Measurements from ENCODE around the gene NUDT16L1.

The NUDT16L1 gene

DNA sequence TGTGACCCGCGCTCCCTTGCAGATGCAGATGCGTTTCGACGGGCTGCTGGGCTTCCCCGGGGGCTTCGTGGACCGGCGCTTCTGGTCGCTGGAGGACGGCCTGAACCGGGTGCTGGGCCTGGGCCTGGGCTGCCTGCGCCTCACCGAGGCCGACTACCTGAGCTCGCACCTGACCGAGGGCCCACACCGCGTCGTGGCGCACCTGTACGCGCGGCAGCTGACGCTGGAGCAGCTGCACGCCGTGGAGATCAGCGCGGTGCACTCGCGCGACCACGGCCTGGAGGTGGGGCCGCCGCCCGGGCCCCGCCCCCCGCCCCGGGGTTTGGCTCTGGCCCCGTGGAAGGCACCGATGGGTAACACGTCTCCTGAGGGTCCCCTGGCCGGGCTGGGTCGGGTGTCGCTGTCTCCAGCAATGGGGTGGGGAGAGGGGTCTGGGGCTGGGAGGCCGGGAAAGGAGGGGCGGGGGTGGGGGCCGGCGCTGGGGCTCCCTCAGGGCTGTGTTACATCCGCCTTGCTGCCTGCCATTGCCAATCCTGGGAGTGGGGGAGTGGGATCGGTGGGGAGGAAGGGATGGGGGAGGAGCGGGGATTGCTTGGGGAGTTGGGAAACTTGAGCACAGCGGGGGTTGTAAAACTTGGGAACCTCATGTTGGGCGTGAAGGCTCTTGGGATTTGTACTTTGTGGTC, 737 bp downstream of the NUDT16L1 start:
- peak; percentile 6 to 30 (median 17) for DNase-seq (ENCODE audit: low read depth in 3 of 3, low spot score in 1 of 3)

DNA sequence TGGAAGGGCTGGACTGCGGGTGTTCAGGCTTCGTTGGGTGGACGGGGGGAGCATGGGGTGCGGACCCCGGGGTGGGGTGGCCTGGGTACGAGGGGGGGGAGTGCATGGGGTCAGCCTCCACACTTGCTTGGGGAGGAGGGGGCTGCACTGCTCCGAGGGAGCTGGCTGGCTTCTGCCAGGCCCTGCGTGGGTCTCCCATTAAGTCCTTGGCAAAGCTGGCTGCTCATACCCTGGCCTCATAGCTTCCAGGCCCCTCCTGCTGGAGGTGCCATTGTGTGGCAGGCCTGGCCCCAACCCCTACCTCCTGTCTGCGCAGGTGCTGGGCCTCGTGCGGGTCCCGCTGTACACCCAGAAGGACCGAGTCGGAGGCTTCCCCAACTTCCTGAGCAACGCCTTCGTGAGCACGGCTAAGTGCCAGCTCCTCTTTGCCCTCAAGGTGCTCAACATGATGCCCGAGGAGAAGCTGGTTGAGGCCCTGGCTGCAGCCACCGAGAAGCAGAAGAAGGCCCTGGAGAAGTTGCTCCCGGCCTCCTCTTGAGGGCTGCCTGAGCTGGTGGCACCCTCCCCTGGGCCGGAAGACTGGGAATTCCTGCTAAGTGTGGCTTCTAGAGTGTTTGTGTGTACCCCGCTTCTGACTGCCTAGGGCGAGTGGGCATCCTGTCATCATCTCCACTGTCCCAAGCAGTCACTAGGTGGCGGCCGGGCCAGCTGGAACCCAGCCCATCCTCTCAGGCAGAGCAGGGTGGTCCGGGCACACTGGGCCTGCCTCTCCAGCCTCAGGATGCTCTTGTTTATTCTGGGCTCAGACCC, 1.5 kb downstream of the NUDT16L1 start:
- DNase-seq (ENCODE audit: low read depth in 3 of 3, low spot score in 1 of 3) = no peak

DNA sequence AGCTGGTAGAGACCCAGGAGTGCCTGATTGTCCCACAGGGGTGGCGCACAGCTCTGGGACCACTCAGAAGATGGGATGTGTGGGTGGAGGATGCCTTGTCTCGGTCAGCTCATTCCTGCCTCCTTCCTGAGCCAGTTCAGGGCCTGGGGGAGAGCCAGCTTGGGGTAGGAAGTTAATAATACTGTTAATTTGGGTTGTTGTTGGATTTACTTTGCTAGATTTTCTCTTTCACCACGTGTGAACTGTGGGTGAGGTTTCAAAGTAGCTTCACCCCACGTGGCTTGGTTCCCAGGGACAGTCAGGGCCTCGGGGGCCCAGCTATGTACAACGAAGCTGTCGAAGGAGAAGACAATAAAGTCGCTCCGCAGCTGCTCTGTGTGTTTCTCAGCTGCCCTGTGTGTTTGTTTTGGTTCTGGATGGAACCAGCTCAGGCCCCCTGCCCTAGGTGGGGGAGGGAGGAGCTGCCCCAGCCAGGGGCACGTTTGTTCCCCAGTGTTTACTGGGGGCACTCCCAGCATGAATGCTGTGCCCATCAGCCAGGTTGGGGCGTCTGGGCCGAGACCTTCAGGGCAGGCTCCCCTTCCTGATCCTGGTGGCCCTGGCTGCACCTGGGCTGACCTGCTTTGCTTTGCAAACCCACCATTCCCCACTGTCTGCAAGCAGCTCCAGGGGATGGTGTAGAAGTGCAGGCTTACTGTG, 2.3 kb downstream of the NUDT16L1 start:
- DNase-seq (ENCODE audit: low read depth in 3 of 3, low spot score in 1 of 3) = no peak

- no peak for DNase-seq (ENCODE audit: low read depth in 3 of 3, low spot score in 1 of 3)
Measured at GRCh38 chr16:4696172-4696904, 3.0 kb downstream of the NUDT16L1 start.

DNA sequence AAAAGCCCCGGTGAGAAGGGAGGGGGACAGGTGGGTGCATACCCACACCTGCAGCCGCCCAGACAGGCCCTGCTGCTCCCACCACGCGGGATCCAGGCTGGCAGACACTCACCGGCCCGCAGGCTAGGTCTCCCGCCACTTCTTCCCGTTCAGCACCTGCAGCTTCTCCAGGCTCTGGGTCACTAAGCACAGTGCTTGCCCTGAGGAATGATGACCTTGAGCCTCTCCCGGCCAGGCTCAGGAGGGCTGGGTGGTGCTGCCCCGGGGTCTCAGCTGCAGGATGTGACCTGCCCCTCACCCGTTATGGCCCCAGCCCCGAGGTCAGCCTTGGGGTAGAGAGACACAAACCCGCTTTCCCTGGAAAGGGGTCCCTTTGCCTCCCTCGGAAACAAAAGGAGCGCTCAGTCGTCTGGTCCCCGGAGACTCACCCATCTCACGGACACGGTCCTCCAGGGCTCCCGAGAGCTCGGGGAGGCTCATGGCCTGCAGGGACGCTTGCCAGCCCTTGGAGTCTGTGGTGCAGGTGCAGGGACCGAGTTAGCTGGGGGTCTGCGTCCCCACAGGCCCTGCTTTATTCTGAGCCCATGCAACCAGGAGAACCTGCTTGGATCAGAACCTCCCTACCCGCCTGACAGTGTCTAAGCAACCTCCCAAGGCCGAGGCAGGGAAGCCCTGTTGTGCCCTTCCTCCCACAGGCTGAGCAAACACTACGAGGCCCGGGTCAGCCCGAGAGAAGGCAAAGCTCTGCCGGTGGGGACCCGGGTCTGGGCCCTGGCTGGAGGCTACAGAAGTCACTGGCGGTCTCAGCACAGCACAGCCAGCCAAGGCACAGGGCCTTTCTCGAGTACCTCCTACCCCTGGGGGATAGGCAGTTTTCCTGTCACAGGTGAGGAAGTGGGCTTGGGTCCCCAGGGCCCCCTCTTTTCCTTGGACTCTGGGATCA, 3.8 kb downstream of the NUDT16L1 start:
- DNase-seq (ENCODE audit: low read depth in 3 of 3, low spot score in 1 of 3) = no peak

- no peak for DNase-seq (ENCODE audit: low read depth in 3 of 3, low spot score in 1 of 3)
Measured at GRCh38 chr16:4697848-4698291, 4.5 kb downstream of the NUDT16L1 start.

DNA sequence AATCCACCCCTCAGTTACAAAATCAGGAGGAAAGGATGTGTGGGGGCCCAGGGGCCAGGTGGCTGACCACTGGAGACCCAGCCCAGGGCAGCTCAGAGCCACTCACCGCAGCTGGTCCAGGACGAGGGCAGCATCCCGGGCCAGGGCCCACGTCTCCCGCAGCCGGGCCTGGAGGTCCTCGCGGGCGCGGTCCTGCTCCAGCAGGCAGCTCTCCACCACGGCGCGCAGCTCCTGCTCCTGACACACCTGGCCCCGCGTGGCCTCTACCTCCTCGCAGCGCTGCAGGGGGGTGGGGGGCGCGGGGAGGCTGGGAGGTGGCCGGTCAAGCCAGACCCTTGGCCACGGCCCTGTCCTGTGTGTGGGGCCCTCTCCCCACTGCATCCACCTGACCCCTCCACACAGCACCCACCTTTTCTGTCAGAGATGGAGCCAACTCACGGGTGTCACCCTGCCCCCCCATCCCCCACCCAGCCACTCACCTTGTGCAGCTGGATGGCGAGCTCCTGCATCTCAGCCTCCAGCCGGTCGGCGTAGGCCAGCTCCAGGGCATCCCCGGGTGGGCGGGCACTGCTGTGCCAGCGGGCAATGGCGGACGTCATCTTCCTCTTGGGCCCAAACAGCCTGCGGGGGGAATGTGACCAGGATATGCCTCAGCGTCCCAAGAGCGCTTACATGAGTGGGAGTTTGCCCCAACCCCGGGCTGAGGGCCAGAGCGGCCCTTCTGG, 5.1 kb downstream of the NUDT16L1 start:
- DNase-seq (ENCODE audit: low read depth in 3 of 3, low spot score in 1 of 3) = no peak

GRCh38 chr16:4699046-4699556, 5.7 kb downstream of the NUDT16L1 start:
- DNase-seq (ENCODE audit: low read depth in 3 of 3, low spot score in 1 of 3) = no peak

DNA sequence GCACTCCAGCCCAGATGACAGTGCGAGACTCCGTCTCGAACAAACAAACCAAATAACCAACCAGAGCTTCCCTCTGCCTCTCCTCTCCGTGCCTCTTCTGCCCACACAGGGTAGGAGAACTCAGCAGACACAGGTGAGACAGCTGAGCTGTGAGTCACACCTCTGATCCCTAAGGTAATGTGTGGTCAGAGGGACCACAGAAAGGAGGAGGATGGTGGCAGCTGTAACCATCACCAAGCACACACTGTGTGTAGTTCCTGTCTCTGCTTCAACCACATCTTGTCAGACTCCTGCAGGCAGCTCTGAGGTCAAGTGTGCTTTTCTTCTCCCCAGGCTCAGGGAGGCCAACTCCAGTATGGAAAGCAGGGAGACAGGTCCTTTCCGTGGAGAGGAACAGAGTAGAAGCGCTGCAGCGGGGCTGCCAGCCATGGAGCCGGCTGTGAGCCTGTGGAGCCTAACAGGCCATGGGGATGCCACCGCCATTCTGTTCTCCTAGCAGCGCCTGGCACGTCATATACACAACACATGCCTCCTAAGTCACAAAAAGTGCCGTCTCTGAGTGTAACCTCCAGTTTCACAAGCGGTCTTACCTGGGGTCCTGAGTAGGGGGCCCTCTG, 7.1 kb downstream of the NUDT16L1 start:
- DNase-seq (ENCODE audit: low read depth in 3 of 3, low spot score in 1 of 3) = no peak

DNA sequence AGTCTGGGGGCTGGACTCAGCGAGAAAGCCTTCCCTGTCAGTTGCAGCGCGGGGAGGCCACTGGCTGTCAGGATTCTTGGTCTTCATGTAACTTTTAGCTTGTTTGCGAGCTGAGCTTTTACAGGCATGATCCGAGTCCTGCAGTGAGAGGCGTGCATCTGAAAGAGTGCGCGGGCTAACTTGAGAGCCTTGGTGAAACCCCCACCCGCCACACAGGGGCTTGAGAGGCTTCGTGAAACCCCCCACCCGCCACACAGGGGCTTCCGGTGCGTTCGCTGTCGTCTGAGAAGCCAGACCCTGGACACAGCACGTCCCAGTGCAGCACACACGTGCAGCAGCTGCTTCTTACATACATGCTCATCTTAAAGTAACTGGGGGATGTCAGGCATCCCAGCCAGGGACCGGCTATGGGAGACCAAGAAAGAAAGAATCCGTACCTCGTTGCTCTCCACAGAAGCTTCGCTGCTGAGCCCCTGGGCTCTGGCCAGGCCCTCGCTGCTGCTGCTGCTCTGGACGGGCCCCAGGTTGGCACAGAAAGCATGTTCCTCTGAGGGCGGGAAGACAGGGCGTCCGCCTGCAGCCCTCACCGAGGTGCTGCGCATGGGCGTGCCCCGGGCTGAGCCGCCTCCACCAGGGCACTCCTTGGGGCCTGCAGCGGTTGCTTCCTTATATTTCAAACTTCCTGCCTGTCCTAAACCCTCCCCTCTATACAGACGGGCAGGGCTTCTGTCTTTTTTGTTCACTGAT, 7.8 kb downstream of the NUDT16L1 start:
- DNase-seq (ENCODE audit: low read depth in 3 of 3, low spot score in 1 of 3) = no peak

DNA sequence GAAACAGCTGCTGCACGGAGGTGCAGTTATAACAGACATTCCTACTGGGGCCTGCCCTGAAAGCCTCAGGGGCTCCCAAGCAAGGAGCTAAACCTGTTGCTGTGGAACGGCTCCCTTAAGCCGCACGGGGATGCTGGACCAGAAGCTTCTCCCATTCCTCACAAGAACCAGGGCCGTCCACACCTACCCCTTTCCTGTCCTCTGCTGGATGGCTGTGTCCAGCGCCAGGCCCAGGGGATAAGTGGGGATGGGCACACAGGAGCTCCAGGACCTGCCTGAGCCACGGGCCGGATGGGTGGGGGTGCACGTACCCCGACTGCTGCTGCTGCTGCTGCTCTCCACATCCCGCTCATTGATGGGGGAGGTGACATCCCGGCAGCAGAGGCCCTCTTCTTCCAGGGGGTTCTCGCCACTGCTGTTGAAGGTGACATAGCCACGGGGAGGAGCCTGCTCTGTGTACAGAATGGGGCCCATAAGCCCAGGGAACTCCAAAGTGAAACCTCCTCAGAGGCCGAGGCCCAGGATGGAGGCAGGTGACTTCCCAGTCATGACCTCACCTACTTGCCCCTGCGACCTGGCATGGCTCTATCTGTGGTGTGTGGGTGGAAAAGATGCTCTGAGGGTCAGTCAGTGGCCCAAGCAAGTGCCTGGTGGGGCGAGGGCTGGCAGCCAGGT, 8.6 kb downstream of the NUDT16L1 start:
- DNase-seq (ENCODE audit: low read depth in 3 of 3, low spot score in 1 of 3) = no peak

- DNase-seq (ENCODE audit: low read depth in 3 of 3, low spot score in 1 of 3) = no peak
Measured at GRCh38 chr16:4702466-4702808, 9.1 kb downstream of the NUDT16L1 start.

DNA sequence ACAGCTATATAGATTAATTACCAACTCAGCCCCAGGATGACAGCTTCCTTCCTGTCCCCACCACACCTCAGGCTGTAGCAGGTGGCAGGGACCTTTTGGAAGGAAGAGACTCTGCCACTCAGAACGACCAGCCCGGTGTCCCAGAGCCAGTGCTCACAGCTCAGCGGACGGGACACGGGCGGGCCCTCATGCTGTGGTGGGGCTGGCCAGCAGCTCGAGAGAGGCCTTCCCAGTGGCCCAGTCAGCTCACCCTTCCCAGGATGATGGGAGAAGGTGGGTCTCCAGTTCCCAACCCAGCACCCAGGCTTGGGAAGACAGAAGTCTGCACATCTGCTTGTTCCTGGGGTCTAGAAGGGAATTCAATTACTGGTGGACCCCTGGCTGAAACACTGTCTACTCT, 10.5 kb downstream of the NUDT16L1 start:
- no peak for DNase-seq (ENCODE audit: low read depth in 3 of 3, low spot score in 1 of 3)

DNA sequence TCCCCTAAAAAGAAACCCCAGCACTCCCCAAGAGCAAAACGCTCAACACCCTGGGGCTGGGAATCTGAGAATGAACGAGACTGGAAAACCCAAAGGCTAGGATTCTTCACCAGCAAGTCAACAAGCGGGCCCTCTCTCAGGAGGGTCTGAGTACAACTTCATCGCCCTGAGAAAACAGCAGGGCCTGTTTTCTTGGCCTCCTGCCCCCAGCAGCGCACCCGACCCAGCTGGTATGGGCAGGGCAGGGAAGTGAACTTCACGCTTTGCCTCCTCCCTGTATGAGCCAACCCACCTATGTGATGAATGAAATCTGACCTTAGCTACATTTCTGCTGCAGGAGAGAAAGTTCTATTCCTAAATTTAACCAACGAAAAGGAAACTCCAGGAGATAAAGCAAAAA, 11.1 kb downstream of the NUDT16L1 start:
- DNase-seq (ENCODE audit: low read depth in 3 of 3, low spot score in 1 of 3) = no peak

GRCh38 chr16:4704913-4705312, 11.6 kb downstream of the NUDT16L1 start:
- DNase-seq (ENCODE audit: low read depth in 3 of 3, low spot score in 1 of 3) = no peak

DNA sequence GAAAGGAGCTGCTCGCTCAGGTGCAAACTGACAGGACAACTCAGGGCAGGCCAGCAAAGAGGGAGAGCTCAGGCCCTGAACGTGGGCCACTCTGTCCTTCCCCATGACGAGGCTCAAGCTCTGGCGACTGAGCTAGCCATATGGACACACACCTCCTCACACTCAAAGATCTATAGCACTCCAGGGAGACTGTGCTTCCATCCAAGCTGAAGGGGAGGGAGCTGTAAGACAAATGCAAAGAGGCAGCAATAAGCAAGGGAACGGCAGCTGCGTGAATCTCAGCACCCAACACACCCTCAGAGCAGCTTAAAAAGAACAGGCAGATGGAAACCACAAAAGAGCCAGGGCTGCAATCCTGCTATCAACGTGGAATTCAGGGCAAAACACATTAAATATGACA, 13.5 kb downstream of the NUDT16L1 start:
- no peak for DNase-seq (ENCODE audit: low read depth in 3 of 3, low spot score in 1 of 3)

DNA sequence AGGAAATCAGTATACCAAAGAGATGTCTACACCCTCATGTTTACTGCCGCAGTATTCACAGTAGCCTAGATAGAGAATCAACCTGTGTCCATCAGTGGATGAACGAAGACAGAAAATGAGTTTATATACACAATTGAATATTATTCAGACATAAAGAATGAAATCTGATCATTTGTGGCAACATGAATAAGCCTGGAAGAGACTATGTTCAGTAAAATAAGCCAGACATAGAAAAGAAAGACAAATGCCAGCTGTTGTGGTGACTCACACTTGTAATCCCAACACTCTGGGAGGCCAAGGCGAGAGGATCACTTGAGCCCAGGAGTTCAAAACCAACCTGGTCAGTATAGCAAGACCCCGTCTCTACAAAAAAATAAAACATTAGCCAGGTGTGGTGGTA, 16.1 kb downstream of the NUDT16L1 start:
- DNase-seq (ENCODE audit: low read depth in 3 of 3, low spot score in 1 of 3) = no peak

Measured in stimulated activated CD4-positive, alpha-beta T cell treated with anti-CD3 and anti-CD28 coated beads, TNF-alpha, amount 100 ng/mL, for 1 hour (primary cell).